ENCODE results near the gene ANKRD13D.

ANKRD13D gene

GRCh38 chr11:67289226-67289650 lies at the start of gene ANKRD13D:
TSS of gene ANKRD13D (plus strand) at chr11:67289303. CDS start at chr11:67289461, 158 bp downstream.
- DNase-seq = no peak

- peak; percentile 99 for DNase-seq
These were observed 49.1 kb upstream of the ANKRD13D start for GRCh38 chr11:67239783-67240575.

GRCh38 chr11:67240576-67241389 lies 48.3 kb upstream of the ANKRD13D start:
- peak; percentile 77 for DNase-seq

- DNase-seq = no peak
These were observed 46.6 kb upstream of the ANKRD13D start for GRCh38 chr11:67242548-67242947.

- no peak for DNase-seq
These were observed 46.1 kb upstream of the ANKRD13D start for GRCh38 chr11:67243051-67243450.

GRCh38 chr11:67245046-67245445 lies 44.1 kb upstream of the ANKRD13D start:
- DNase-seq = no peak

- DNase-seq = no peak
These were observed 41.1 kb upstream of the ANKRD13D start for GRCh38 chr11:67247946-67248550.

- no peak for DNase-seq
These were observed 40.5 kb upstream of the ANKRD13D start for GRCh38 chr11:67248653-67249052.

- no peak for DNase-seq
These were observed 38.8 kb upstream of the ANKRD13D start for GRCh38 chr11:67250059-67251043.

- no peak for DNase-seq
These were observed 37.3 kb upstream of the ANKRD13D start for GRCh38 chr11:67251841-67252240.

- DNase-seq = no peak
These were observed 36.3 kb upstream of the ANKRD13D start for GRCh38 chr11:67252831-67253239.

GRCh38 chr11:67253872-67254624 lies 35.1 kb upstream of the ANKRD13D start:
- no peak for DNase-seq

- no peak for DNase-seq
These were observed 34.3 kb upstream of the ANKRD13D start for GRCh38 chr11:67254798-67255197.

- no peak for DNase-seq
These were observed 33.8 kb upstream of the ANKRD13D start for GRCh38 chr11:67255353-67255752.

GRCh38 chr11:67255864-67256263 lies 33.2 kb upstream of the ANKRD13D start:
- no peak for DNase-seq

- no peak for DNase-seq
These were observed 32.5 kb upstream of the ANKRD13D start for GRCh38 chr11:67256477-67257135.

- DNase-seq = no peak
These were observed 28.7 kb upstream of the ANKRD13D start for GRCh38 chr11:67260406-67260805.

- DNase-seq = peak; percentile 62
These were observed 28.0 kb upstream of the ANKRD13D start for GRCh38 chr11:67260885-67261639.

GRCh38 chr11:67261640-67261945 lies 27.5 kb upstream of the ANKRD13D start:
- no peak for DNase-seq

- DNase-seq = no peak
These were observed 27.0 kb upstream of the ANKRD13D start for GRCh38 chr11:67261946-67262681.
